Measurements from ENCODE around the gene RPA1. TPM values are rescaled to one million over a fixed set of nuclear protein-coding genes. Genes with fewer than 3 reads are reported as not detected.

Gene RPA1
- total RNA-seq, 1 donor from 2014 or later = 68.8 TPM

GRCh38 chr17:1800712-1801111 lies 29.1 kb upstream of the RPA1 start:
- Histone ChIP-seq H2AFZ (ENCODE audit: low read depth, low read length) (no peak overlapping the region), H3K4me1 (ENCODE audit: insufficient read depth, low read length) (no peaks in the 10 kb centered on the region), H3K9me3 (ENCODE audit: insufficient read depth, low read depth, low read length) (no peaks in the 10 kb centered on the region), H3K79me2 (ENCODE audit: insufficient read depth, low read length) (no peaks in the 10 kb centered on the region), H3K9ac (ENCODE audit: low read length) (no peak overlapping the region), H4K20me1 (ENCODE audit: insufficient read depth, low read length) (no peaks in the 10 kb centered on the region), H3K4me2 (ENCODE audit: low read length) (no peak overlapping the region), H3K36me3 (ENCODE audit: insufficient read depth, low read length) (peaks cover 6% of the 10 kb centered on the region), H3K27me3 (ENCODE audit: insufficient read depth, low read length) (no peaks in the 10 kb centered on the region), H3K4me3 (ENCODE audit: insufficient read depth, low read depth, low read length) (no peak overlapping the region), H3K27ac (ENCODE audit: low read depth, low read length) (no peak overlapping the region)
- Mint-ChIP-seq H3K36me3 (ENCODE audit: low read depth, unreplicated experiment) (peaks cover 8% of the 10 kb centered on the region), H3K27ac (ENCODE audit: unreplicated experiment) (no peak overlapping the region), H3K27me3 (ENCODE audit: low read depth, unreplicated experiment) (no peaks in the 10 kb centered on the region), H3K4me3 (ENCODE audit: unreplicated experiment) (no peak overlapping the region), H3K9me3 (ENCODE audit: unreplicated experiment) (no peaks in the 10 kb centered on the region), H3K4me1 (ENCODE audit: low read depth, unreplicated experiment) (peaks cover 2% of the 10 kb centered on the region)
- DNase-seq (ENCODE audit: low read depth) = no peak
- no peak for FAIRE-seq
- no peak for TF ChIP-seq EZH2 (IDR thresholded peaks at IDR 0.05; ENCODE audit: insufficient read depth, low read length)
- TF ChIP-seq CTCF (IDR thresholded peaks at IDR 0.05; ENCODE audit: insufficient read depth, low read depth, low read length) = no peak

- Histone ChIP-seq H3K27ac (ENCODE audit: low read depth, low read length) (no peak overlapping the region), H3K79me2 (ENCODE audit: insufficient read depth, low read length) (no peaks in the 10 kb centered on the region), H3K36me3 (ENCODE audit: insufficient read depth, low read length) (peaks cover 6% of the 10 kb centered on the region), H2AFZ (ENCODE audit: low read depth, low read length) (no peak overlapping the region), H4K20me1 (ENCODE audit: insufficient read depth, low read length) (no peaks in the 10 kb centered on the region), H3K4me1 (ENCODE audit: insufficient read depth, low read length) (no peaks in the 10 kb centered on the region), H3K4me3 (ENCODE audit: insufficient read depth, low read depth, low read length) (no peak overlapping the region), H3K27me3 (ENCODE audit: insufficient read depth, low read length) (no peaks in the 10 kb centered on the region), H3K9me3 (ENCODE audit: insufficient read depth, low read depth, low read length) (no peaks in the 10 kb centered on the region), H3K9ac (ENCODE audit: low read length) (no peak overlapping the region), H3K4me2 (ENCODE audit: low read length) (no peak overlapping the region)
- no peak overlapping the region for H3K4me3 Mint-ChIP-seq (ENCODE audit: unreplicated experiment)
- H3K9me3 Mint-ChIP-seq (ENCODE audit: unreplicated experiment) = no peaks in the 10 kb centered on the region
- no peak overlapping the region for H3K27ac Mint-ChIP-seq (ENCODE audit: unreplicated experiment)
- no peak for TF ChIP-seq CTCF (IDR thresholded peaks at IDR 0.05; ENCODE audit: insufficient read depth, low read depth, low read length)
- TF ChIP-seq EZH2 (IDR thresholded peaks at IDR 0.05; ENCODE audit: insufficient read depth, low read length) = no peak
- H3K36me3 Mint-ChIP-seq (ENCODE audit: low read depth, unreplicated experiment) = peaks cover 10% of the 10 kb centered on the region
- FAIRE-seq (no peak), DNase-seq (ENCODE audit: low read depth) (no peak)
- H3K4me1 Mint-ChIP-seq (ENCODE audit: low read depth, unreplicated experiment) = no peaks in the 10 kb centered on the region
- no peaks in the 10 kb centered on the region for H3K27me3 Mint-ChIP-seq (ENCODE audit: low read depth, unreplicated experiment)
Observed at GRCh38 chr17:1802429-1802828, 27.4 kb upstream of the RPA1 start.

GRCh38 chr17:1803280-1803679 lies 26.5 kb upstream of the RPA1 start:
- Histone ChIP-seq H3K4me2 (ENCODE audit: low read length) (no peak overlapping the region), H3K27ac (ENCODE audit: low read depth, low read length) (no peak overlapping the region), H3K27me3 (ENCODE audit: insufficient read depth, low read length) (no peaks in the 10 kb centered on the region), H3K79me2 (ENCODE audit: insufficient read depth, low read length) (no peaks in the 10 kb centered on the region), H3K4me3 (ENCODE audit: insufficient read depth, low read depth, low read length) (no peak overlapping the region), H3K36me3 (ENCODE audit: insufficient read depth, low read length) (peaks cover 6% of the 10 kb centered on the region), H2AFZ (ENCODE audit: low read depth, low read length) (no peak overlapping the region), H3K9ac (ENCODE audit: low read length) (no peak overlapping the region), H3K4me1 (ENCODE audit: insufficient read depth, low read length) (no peaks in the 10 kb centered on the region), H4K20me1 (ENCODE audit: insufficient read depth, low read length) (no peaks in the 10 kb centered on the region), H3K9me3 (ENCODE audit: insufficient read depth, low read depth, low read length) (no peaks in the 10 kb centered on the region)
- DNase-seq (ENCODE audit: low read depth) = no peak
- TF ChIP-seq EZH2 (IDR thresholded peaks at IDR 0.05; ENCODE audit: insufficient read depth, low read length) = no peak
- no peak for TF ChIP-seq CTCF (IDR thresholded peaks at IDR 0.05; ENCODE audit: insufficient read depth, low read depth, low read length)
- Mint-ChIP-seq H3K27ac (ENCODE audit: unreplicated experiment) (no peak overlapping the region), H3K4me1 (ENCODE audit: low read depth, unreplicated experiment) (no peaks in the 10 kb centered on the region), H3K4me3 (ENCODE audit: unreplicated experiment) (no peak overlapping the region), H3K27me3 (ENCODE audit: low read depth, unreplicated experiment) (no peaks in the 10 kb centered on the region), H3K36me3 (ENCODE audit: low read depth, unreplicated experiment) (peaks cover 9% of the 10 kb centered on the region), H3K9me3 (ENCODE audit: unreplicated experiment) (no peaks in the 10 kb centered on the region)
- no peak for FAIRE-seq

Measured in astrocyte (in vitro differentiated cells and primary cell).